Activated CD4-positive, alpha-beta T cell treated with anti-CD3 and anti-CD28 coated beads, Interleukin-2, amount 50 U/mL, for 16 hours (primary cell): Measurements from ENCODE around the gene A3GALT2.
A peak's percentile ranks its signal among the peaks of the same experiment; 100 is the strongest.

Source experiments
- DNase-seq: peaks from one replicate; pipeline ENCODE4 v3.0.0-alpha.2; 2020

The A3GALT2 gene

DNA sequence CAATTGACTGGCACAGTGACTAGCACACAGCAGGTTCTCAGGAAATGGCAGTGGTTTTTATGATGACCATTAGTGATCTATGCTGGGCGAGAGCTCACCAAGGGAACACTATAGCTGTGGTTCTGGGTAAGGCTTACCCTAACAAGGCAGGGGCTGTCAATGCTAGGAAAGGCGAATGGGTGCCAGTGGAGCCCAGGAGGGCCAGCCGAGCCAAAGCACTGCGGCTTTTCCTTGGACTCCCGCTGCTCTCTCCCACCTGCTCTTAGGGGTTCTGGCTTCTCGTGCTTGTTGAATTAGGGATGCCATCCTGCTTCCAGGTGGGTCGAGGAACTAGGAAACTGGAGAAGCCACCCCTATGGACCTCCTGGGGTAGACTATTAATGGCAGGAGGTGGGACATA, 10.0 kb upstream of the A3GALT2 start:
- DNase-seq = no peak

DNA sequence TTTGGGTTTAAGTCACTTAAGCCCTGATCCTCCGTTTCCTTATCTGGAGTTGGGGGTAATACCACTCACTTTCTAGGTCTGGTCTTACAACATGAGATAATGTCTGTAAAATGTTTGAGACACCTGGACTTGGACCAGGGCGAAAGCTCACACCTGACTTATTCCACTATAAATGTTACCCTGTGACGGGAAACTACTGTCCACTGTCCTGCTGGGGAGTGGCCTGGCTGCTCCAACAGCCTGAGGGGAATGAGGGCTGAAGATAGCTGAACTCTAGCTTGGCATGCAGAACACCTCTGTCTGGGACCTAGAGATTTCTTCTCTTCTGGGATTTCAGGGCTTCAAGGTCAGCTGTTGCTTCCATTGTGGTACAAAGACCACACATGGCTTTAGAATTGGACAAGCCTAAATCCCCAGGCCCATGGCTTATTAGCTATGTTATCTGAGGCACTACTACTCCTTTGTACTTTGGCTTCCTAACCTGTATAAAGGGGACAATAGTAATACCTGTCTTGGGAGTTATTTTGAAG, 9.5 kb upstream of the A3GALT2 start:
- DNase-seq = no peak

DNA sequence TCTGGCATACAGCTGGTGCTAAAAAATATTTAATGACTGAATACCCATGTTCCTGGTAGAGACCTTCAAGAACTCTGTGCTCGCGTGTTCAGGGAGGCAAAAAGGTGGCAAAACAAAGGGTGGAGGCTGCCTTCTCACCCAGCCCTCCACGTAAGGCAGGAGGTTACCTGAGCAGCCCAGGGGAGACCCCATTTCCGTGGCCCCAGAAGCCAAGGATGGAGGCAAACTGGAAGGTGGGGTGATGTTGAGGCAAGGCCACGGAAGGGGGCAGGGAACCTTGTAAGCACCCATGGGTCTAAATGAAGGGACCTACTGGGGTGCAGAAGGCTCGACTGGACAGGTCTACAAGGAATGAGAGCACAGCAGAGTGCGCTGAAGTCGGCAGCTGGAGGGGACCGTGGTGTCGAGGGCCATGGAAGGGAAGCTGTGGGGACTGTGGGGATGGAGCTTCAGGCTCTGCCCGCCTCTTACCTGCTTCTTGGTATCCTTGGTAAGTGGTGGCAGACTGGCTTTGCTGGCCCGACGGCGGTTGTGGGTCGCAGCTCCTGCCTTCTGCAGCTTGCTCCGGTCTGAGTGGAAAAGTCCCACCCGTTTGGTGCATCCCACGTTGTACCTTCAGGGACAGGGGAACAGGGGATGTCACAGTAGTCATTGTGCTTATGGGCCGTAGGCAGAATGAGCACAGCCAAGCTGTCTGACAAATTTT, 8.9 kb upstream of the A3GALT2 start:
- DNase-seq = no peak

DNA sequence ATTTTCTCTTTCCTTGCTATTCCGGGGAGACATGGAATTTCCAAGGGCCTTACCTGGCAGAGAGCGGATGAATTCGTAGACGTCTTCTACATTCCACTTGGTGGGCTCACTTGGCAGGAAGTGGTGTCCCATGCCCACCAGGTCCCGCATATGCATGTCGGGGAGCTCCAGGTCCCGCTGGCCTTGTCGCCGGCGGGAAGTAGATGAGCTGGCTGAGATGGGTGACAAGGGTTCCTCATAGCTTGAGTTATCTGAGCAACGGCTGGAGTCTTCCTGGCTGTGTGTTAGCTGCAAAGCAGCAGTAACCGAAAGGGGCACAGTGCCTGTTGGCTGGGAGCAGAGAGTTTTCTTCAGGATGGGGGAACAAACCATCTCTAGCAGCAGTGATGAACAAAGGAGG, 7.9 kb upstream of the A3GALT2 start:
- DNase-seq = no peak

DNA sequence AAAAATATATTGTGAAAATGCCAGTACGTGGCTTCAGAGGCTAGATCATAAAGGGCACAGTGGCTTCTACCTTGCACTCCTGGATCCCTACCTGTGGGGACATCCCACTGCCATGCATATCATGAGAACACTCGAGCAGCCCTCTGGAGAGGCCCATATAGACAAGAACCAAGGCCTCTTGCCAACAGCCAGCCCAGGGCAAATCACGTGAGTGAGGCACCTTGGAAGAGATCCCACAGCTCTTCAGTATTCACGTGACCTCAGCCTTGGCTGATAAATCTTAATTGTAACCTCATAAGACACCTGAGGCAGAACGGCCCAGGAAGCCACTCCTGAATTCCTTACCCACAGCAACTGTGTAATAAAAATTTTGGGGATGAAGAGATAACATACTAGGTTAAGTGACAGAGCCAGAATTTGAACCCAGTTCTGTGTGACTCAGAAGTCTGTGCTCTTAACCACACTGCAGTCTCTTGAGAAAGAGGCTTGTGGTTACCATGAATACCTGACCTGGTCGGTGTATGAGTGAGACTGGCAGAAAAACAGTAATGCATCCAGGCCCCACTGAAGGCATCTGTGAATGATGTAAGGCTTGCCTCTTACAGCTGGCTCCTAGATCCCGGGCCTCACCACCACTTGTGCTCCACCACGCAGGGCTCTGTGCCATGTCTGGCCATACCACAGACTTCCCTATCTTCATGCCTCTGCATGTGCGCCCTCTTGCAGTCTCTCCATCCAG, 6.9 kb upstream of the A3GALT2 start:
- DNase-seq = peak; percentile 32

DNA sequence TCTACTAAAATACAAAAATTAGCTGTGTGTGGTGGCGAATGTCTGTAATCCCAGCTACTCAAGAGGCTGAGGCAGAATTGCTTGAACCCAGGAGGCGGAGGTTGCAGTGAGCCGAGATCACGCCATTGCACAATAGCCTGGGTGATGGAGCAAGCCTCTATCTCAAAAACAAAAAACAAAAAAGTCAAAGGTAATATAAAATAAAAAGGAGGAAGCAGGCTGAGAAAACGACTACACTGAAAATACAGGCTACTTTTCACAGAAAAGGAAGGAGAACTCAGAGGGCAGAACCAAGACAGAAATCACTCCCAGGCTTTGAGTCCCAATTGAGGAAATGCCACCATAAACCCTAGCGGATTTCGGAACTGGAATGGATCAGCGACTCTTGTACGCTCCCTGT, 5.9 kb upstream of the A3GALT2 start:
- DNase-seq = no peak

DNA sequence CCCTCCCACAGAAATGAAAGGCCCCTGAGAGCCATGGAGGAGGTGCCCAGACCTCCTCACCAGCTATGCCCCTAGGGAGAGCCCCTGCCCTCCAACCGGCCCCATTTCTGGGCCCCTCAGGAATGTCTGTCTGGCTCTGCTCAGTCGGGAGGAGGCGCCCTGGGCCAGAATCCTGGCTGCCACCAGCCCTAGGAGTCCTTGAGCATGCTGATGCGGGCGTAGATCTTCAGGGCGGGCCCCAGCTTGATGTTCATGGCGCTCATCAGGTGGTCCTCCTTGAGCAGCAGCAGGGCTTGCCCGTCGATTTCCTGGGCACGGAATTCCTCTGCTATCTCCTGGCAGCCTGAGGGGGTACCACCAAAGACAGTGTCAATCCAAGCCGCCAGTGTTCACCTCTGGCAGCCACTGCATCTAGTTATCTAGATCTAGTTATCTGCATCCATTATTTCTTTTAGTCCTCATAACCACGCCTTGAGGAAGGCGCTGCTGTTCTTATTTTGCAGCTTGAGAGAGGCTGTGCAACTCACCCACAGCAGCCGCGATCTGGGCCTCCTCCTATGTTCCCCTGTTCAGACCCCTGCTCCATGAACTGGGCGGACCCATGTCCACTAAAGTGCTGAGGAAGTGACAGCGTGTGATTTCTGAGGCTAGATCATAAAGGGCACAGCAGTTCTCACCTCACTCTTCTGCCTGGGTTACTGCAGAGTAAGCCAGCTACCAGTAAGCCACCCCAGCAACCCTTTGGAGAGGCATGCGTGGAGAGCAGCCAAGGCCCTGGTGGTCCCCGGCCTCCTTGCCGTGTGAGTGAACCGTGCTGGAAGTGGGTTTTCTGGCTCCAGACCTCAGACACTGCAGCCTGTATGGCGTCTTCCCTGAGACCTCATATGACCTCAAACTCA, 4.0 kb upstream of the A3GALT2 start:
- DNase-seq = no peak

DNA sequence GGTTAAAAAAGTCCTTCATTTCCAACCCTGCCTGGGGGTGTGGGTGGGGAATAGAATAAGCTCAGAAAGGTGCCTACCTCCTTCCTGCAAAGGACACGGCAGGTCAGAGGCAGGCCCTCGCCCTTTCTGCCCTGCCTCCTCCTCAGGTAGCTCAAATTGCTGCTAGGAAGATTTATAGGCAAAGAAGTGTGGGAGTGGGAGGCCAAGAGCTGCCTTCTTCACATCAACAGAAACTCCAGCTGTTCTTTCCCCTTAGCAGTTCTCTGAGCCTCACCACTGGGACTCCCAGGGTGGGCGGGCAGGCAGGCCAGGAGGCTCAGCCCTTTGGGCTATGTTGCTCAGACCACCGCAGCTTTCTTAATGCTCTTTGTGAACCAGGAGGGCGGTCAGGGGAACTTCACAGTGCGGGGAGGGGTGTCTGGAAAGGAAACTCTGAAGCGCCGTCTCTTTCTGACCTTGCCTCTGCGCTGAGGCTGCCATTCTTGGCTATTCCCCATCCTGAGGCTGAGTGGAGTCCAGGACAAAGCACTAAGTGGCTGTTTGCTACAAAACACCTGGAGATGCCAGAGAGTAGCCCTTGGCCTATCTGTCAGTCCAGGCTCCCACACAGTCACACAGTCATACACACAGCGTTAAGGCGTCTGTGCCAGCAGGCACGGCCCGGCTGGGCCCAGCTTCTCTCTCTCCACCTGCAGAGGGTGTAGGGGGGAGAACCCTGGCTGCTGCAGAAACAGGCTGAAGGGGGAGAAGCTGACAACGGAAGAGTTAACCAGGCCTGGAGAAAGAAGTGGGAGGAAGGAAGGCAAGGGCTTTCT, 3.0 kb upstream of the A3GALT2 start:
- DNase-seq = no peak

DNA sequence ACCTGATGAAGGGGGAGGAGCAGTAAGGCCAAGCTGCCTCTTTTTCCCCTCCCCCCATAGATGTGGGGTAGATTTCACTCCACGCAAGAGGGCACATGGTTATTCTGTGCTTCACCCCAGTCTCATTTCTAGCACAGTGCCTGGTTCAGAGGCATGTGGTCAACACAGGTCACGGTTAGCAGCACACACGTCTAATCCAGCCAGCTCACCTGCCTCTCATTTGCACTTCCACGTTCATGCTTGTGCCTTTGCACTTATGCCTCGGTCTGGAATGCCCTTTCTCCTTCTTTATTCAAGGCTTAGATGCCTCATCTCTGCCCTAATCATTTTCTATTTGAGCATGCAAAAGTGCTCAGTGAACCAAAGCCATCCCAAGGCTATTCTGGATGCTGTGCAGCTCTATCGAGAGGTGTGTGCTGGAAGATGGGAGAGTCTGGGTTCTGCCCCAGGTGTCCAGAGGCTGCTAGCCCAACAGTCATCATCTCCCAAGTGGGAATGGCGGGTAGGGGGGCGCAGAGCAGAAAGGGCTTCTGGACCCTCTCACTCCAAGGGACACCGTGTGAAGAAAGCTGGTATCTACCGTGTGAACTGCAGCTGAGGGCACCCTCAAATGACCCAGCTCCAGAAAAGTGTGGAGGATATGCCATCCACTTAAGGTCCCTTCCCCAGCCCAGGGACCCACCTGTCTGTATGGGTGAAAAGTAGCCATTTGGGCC, 2.1 kb upstream of the A3GALT2 start:
- DNase-seq = no peak

DNA sequence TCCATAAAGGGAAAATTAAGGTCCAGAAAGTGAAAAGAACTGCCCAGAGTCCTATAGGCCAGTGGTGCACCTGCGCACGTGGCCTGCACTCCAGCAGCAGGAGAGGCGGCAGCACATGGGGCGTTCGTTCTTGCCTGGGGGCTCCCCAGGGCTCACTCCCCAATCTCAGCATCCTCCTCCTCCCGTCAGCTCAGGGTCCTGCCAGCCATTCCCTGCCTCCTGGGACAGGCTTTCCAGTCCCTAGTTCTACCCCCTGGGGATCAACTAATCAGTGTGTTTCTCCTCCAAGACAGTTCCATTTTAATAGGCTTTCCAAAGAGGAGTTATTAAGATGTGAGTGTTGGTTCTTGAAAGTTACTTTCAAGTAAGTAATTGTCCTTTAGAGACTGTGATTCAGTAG, 1.2 kb upstream of the A3GALT2 start:
- DNase-seq = no peak

DNA sequence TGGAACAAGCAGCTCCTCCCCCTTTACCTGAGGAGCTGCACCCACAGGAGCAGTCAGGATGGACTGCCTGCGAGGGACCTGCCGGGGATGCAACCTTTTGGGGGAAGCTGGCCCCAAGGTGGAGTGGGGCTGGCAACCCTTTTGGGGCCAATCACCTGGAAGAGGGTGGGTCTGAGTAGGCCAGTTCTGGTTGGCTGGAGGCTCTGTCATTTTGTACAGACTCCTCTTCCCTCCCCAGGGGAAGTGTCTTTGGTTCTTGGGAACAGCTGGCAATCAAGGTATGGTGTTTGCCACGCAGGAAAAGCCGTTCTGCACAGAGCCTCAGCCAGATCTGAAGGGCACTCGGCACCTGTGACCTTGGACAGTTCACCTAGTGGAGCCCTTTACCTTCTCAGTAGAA, 280 bp upstream of the A3GALT2 start:
- no peak for DNase-seq

DNA sequence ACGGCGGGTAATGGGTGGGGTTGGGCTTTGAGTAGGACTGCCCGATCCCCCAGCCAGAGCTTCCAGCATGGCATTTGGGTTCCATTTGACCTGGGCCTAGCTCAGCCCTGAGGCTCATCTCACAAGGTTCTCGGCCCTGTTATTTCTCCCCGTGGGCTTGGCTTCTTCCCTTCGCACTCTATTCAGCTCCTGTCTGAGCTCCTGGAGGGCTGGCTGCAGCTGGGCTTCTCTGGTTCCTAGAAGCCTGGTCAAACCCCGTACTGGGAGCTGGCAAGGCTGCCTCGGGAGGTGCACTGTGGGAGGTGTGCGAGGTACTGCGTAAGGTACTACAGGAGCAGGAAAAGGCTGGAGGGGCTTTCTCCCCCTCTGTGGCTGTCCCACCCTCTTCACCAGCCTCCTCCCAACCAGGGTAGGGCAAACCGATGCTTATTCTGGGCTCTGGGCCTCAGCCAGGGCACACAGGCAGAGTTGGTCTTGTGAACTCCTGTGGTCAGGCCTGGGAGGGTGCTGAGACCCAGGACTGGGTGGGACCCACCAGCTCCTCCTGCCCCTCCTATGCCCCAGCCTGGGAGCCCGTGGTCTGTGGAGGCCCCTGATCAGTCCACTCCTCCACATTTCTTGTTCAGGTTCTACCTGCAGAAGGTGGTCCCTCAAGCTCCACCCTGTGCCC, 814 bp downstream of the A3GALT2 start:
- no peak for DNase-seq

DNA sequence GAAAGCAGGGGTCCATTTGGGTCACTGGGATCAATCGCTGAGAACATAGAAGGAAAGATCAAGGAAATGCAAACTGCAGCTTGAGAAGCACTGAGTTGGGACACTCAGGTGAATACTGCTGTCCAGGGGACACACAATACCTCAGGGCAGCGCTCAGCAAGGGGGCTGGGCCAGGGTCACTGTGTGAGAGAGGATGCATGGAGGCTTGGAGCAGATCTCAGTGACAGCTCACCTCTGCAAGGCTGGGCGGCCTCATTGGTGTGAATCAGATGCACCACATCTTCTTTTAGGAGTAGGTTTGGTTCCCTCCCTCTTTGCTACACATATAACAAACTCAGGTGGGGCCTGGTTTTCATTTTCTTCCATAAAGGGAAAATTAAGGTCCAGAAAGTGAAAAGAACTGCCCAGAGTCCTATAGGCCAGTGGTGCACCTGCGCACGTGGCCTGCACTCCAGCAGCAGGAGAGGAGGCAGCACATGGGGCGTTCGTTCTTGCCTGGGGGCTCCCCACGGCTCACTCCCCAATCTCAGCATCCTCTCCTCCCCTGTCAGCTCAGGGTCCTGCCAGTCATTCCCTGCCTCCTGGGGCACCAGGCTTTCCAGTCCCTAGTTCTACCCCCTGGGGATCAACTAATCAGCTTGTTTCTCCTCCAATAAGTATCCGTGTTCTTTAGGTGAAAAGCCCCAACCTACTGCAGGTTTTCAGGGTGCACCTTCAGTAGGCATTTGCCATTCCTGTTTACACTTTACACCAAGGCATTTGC, 1.5 kb downstream of the A3GALT2 start:
- DNase-seq = no peak

DNA sequence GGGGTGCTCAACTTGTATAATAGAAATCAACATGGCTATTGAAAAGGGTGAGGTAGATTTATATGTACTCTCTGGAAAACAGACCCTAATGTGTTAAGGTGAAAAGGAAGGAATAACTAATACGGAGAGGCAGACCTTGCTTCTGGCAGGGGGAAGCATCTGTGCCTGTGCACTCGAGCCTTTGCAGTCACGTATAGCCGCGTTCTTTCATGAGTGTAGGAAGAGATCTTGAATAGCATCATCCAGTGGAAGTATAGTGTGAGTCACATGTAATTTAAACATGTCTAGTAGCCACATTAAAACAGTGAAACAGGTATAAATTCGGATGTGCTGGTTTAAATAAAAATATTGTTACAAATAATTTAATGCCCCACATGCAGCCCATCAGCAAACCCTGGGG, 3.0 kb downstream of the A3GALT2 start:
- DNase-seq = no peak

DNA sequence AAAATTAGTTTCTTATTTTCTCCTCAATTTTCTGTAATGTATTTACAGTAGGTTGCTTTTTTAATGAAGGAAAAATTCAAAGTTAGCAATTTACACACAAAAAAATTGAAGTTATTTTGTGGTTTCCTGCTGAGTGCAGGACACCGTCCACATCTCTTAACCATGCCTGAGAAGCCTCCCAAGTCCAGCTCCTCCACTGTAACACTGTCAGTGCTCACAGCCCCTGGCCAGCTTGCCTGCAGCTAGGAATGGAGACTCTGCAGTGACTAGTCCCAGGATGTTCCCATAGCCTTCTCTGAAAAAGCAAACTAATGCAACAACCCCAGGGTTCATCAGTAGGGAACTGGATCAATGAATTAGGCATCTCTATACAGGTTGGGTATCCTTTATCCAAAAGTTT, 3.5 kb downstream of the A3GALT2 start:
- DNase-seq = no peak

DNA sequence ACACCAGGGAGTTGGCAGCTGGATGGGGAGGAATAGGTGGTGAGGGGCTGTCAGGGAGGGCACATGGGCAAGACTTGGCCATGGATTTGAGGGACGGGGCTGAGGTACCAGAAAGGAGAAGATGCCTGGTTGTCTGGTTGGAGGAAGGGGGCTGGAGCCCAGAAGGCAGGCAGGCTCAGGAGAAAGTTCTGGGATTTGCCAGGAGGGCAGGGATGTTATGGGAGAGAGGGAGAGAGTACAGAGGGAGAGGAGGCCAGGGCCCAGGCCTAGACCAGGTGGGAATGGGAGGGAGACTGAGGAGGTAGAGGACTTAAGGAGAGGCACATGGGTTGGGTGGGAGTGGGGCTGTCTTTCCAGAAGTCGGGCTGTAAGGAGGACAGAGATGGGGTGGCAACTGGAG, 4.3 kb downstream of the A3GALT2 start:
- no peak for DNase-seq

DNA sequence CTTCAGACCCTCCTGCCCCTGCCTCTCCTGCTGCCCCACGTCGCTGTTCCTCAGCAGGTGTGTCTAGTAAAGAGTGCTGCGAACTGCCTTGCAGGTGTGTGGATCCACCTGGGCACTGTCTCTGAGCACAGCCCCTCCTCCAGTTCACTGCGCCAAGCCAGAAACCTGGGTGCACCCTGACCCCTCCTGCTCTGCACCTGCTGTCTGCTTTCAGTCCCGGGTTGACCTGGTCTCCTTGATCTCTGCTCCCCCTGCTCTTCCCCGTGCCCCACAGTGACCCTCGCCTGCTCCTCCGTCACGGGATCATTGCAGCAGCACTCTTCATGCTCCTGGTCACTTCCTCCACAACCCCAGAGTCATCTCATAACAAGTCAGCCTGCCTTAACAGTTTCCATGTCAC, 6.5 kb downstream of the A3GALT2 start:
- DNase-seq = no peak

DNA sequence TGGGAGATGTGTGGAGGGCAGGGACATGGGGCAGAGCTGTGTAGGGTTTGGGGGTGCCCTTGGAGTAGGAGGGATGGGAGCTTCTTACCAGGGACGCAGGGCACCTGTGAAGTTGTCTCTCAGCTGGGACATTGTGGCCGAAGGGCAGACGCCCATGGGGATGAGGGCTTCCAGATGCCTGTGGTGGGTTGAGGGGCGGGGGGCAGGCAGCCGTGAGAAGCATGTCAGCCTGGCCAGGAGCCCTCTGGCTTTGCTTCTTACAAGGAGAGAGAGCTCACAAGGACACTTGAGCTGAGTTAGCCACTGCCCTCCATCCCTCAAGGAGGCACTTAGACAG, 8.5 kb downstream of the A3GALT2 start:
- no peak for DNase-seq

DNA sequence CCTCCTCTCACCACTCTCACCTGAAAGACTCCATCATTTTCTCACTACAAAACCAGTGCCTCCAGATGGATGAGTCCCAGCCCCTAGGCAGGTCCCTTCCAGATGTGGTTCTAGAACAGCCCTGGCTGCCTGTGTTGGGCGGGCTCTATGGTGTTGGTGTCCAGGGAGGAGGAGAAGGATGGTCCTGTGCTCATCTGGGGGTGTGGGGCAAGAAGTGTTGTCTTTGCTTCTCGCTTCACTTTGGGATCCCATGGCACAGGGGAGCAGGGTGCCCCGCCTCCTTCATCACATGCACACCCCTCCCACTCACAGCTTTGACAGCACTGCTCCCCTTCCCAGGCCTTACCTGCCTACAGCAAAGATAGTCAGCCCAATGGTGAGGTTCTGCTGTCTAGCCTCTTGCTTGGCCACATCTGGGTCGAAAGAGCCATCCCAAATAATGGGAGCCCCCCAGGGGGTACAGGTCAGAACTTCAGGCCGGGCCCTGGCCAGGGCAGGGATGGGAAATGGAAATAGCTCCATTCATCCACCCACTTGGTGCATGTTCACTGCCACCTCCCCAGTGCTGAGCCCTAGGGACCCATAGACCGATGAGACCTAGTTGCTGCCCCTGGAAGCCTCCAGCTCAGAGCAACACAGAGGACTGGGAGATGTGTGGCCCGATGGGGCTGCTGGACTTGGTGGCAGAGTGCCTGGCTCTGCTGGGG, 9.0 kb downstream of the A3GALT2 start:
- DNase-seq = no peak

DNA sequence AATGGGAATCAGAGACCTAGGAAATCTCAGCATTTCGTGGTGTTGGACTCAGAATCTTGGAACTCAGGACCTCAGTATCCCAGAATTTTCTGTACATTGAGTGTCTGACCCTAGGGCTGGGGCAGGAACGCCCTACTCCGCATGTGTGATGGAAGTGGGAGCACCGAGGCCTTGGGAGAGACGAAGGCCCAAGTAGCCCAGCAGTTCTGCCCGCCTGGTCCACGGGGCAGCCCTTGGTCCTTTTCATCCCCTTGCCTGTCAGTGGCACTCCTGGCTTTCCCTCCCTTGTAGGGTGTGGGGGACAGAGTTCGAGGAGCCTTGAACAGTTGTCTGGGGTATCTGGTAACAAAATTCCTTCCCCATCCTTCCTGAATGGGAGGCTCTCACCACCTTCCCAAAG, 10.2 kb downstream of the A3GALT2 start:
- DNase-seq = no peak
